HCT116 (cell line): ENCODE measurements around the gene FLOT1. TPM values are rescaled to one million over a fixed set of nuclear protein-coding genes. Genes with fewer than 3 reads are reported as not detected.
A peak's percentile ranks its signal among the peaks of the same experiment; 100 is the strongest.

ENCODE experiments used
- ATAC-seq: fragments of 200-7000 bp; cut with Tn5 transposase; 2 replicates; pipeline ENCODE4 v1.9.1; 2020; ENCODE audit warnings: mild to moderate bottlenecking, moderate library complexity
- BruUV-seq: library from RNA; stranded (reverse); fragments of 400-500 nt; replicated peaks from 2 replicates; lab custom pipeline; 2021; lab: Mats Ljungman, UMichigan
- CTCF ChIA-PET: fragments of 300-600 bp; sonication (Branson Sonifier 250); formaldehyde crosslinking; loops from one replicate; lab custom pipeline; 2021; ENCODE audit warnings: antibody characterized with exemption; lab: Charles Lee
- POLR2A ChIA-PET: fragments of 300-600, 350-600 bp; sonication (Branson Sonifier 250); formaldehyde crosslinking; loops from one replicate; lab custom pipeline; 2021; ENCODE audit warnings: antibody characterized with exemption; lab: Charles Lee
- RAD21 ChIA-PET, 2 experiments: fragments of 300-600 bp; sonication (Branson Sonifier 250); formaldehyde crosslinking; loops; one replicate each; lab custom pipeline; 2023; ENCODE audit warnings: low total read pairs in 2 of 2; ENCODE audit not compliant: uncharacterized antibody in 2 of 2, unreplicated experiment in 2 of 2, low non-redundant PET in 1 of 2; lab: Charles Lee
- DNase-seq: peaks from one replicate; pipeline ENCODE4 v3.0.0-alpha.2; 2010; ENCODE audit warnings: low read depth, low spot score
- H2AFZ ChIP-seq: fragments of 200-600 bp; shearing (Covaris generic), sonication (generic); 2 replicates; pipeline ENCODE4 v1.6.1; 2017; ENCODE audit warnings: low read depth, mixed run types, mixed read lengths, antibody characterized with exemption, low read length; ENCODE audit not compliant: poor library complexity, severe bottlenecking
- H3K27ac ChIP-seq: 2 replicates; pipeline ENCODE4 v1.5.1; 2012; ENCODE audit warnings: low read depth, low read length
- H3K27me3 ChIP-seq: fragments of 200-600 bp; sonication (generic); 2 replicates; pipeline ENCODE4 v1.6.1; 2016; ENCODE audit warnings: mixed run types, low read length, mixed read lengths; ENCODE audit not compliant: insufficient read depth
- H3K36me3 ChIP-seq, 2 experiments: fragments of 200-500 bp in 1 of 2; fragments of 200-600 bp in 1 of 2; sonication (Bioruptor generic) in 1 of 2; sonication (generic) in 1 of 2; 2 replicates each; pipeline versions ENCODE4 v1.5.1 to v1.6.1; 2014 to 2016; ENCODE audit warnings: low read length in 2 of 2, inconsistent platforms in 1 of 2, mixed read lengths in 1 of 2, mixed run types in 1 of 2; ENCODE audit not compliant: insufficient read depth in 2 of 2, control insufficient read depth in 1 of 2
- H3K4me1 ChIP-seq, 2 experiments: fragments of 200-600 bp in 1 of 2; sonication (generic) in 1 of 2; 2 replicates each; pipeline versions ENCODE4 v1.5.1 to v1.6.1; 2012 to 2017; ENCODE audit warnings: low read length in 2 of 2, inconsistent platforms in 1 of 2, mild to moderate bottlenecking in 1 of 2, mixed read lengths in 1 of 2, mixed run types in 1 of 2, moderate library complexity in 1 of 2; ENCODE audit not compliant: insufficient read depth in 2 of 2, control insufficient read depth in 1 of 2
- H3K4me2 ChIP-seq: fragments of 200-600 bp; sonication (generic); 2 replicates; pipeline ENCODE4 v1.6.1; 2017; ENCODE audit warnings: mixed run types, low read length, mixed read lengths
- H3K4me3 ChIP-seq, 2 experiments: fragments of 200-600 bp in 1 of 2; sonication (generic) in 1 of 2; replicated peaks in 1 of 2; 2 replicates each; pipeline ENCODE4 v1.5.1; 2011 to 2016; ENCODE audit warnings: low read length in 2 of 2, control low read depth in 1 of 2, low read depth in 1 of 2, mild to moderate bottlenecking in 1 of 2, mixed read lengths in 1 of 2, mixed run types in 1 of 2
- H3K79me2 ChIP-seq: fragments of 200-600 bp; sonication (generic); 2 replicates; pipeline ENCODE4 v1.6.1; 2017; ENCODE audit warnings: mild to moderate bottlenecking, mixed run types, low read length, moderate library complexity, mixed read lengths; ENCODE audit not compliant: insufficient read depth
- H3K9ac ChIP-seq: fragments of 200-600 bp; sonication (generic); 2 replicates; pipeline ENCODE4 v1.6.1; 2016; ENCODE audit warnings: low read length, mixed read lengths
- H3K9me2 ChIP-seq: fragments of 200-600 bp; sonication (generic), shearing (Covaris generic); 2 replicates; pipeline ENCODE4 v1.6.1; 2017; ENCODE audit warnings: mixed run types, mild to moderate bottlenecking, moderate library complexity; ENCODE audit not compliant: insufficient read depth
- H3K9me3 ChIP-seq, 2 experiments: fragments of 200-500 bp in 1 of 2; fragments of 200-600 bp in 1 of 2; sonication (Bioruptor generic) in 1 of 2; sonication (generic) in 1 of 2; 2 replicates each; pipeline ENCODE4 v1.6.1; 2014 to 2017; ENCODE audit warnings: low read length in 2 of 2, mixed read lengths in 2 of 2, inconsistent platforms in 1 of 2, low read depth in 1 of 2, mild to moderate bottlenecking in 1 of 2, mixed run types in 1 of 2, moderate library complexity in 1 of 2; ENCODE audit not compliant: control insufficient read depth in 1 of 2, insufficient read depth in 1 of 2
- H4K20me1 ChIP-seq: fragments of 200-600 bp; sonication (generic), shearing (Covaris generic); 2 replicates; pipeline ENCODE4 v1.6.1; 2017; ENCODE audit warnings: mixed run types, mild to moderate bottlenecking, moderate library complexity; ENCODE audit not compliant: insufficient read depth
- EGR1 ChIP-seq: IDR thresholded peaks from 2 replicates; pipeline ENCODE4 v1.6.1; 2012; ENCODE audit warnings: low read depth
- ELF1 ChIP-seq: IDR thresholded peaks from 2 replicates; pipeline ENCODE4 v1.6.1; 2012; ENCODE audit warnings: low read depth, borderline replicate concordance
- EZH2 ChIP-seq: fragments of 200-600 bp; sonication (generic); IDR thresholded peaks from 2 replicates; pipeline ENCODE4 v1.6.1; 2017; ENCODE audit warnings: antibody characterized with exemption, mixed run types
- EZH2phosphoT487 ChIP-seq: fragments of 200-600 bp; IDR thresholded peaks from 2 replicates; pipeline ENCODE4 v1.6.1; 2018; ENCODE audit warnings: antibody characterized with exemption, borderline replicate concordance
- JUND ChIP-seq: IDR thresholded peaks from 2 replicates; pipeline ENCODE4 v1.6.1; 2012
- POLR2A ChIP-seq: IDR thresholded peaks from 2 replicates; pipeline ENCODE4 v1.7.0; 2011; ENCODE audit warnings: borderline replicate concordance; ENCODE audit not compliant: insufficient read depth, insufficient read length; ENCODE audit errors: extremely low read depth
- POLR2AphosphoS5 ChIP-seq: IDR thresholded peaks from 2 replicates; pipeline ENCODE4 v1.6.1; 2011; ENCODE audit warnings: mild to moderate bottlenecking, low read depth, low read length, moderate library complexity
- SIN3A ChIP-seq: IDR thresholded peaks from 2 replicates; pipeline ENCODE4 v1.6.1; 2012; ENCODE audit warnings: low read depth
- SRF ChIP-seq: IDR thresholded peaks from 2 replicates; pipeline ENCODE4 v1.6.1; 2012; ENCODE audit warnings: low read depth
- ZFX ChIP-seq: fragments of 450-650 bp; IDR thresholded peaks from 2 replicates; pipeline ENCODE4 v1.6.1; 2017
- ZNF274 ChIP-seq: fragments of 200-500 bp; sonication (Bioruptor generic); IDR thresholded peaks from 2 replicates; pipeline ENCODE4 v1.6.1; 2014; ENCODE audit warnings: mild to moderate bottlenecking, low read depth, low read length, inconsistent platforms
- intact Hi-C: fragments of 100-400 bp; cut with micrococcal nuclease; formaldehyde crosslinking; loops from 2 replicates; pipeline ENCODE4 v1.10.0; 2022
- total RNA-seq: library from RNA; stranded (reverse); gene quantifications from one replicate; pipeline ENCODE4 v1.2.1, GENCODE V29; 2021; ENCODE audit not compliant: unreplicated experiment
- TF ChIP-seq, protein P1 (sequence below): IDR thresholded peaks from 2 replicates; pipeline ENCODE4 v1.6.1; 2012
- TF ChIP-seq, protein P2 (sequence below): IDR thresholded peaks from 2 replicates; pipeline ENCODE4 v1.6.1; 2012
- TF ChIP-seq, protein P3 (sequence below): IDR thresholded peaks from 2 replicates; pipeline ENCODE4 v1.6.1; 2011; ENCODE audit warnings: mild to moderate bottlenecking, low read length, moderate library complexity; ENCODE audit not compliant: insufficient replicate concordance; ENCODE audit errors: extremely low read depth
- TF ChIP-seq, protein P4 (sequence below): IDR thresholded peaks from 2 replicates; pipeline ENCODE4 v1.6.1; 2012; ENCODE audit warnings: low read depth

The FLOT1 gene
- total RNA-seq, 1 experiment from 2014 or later: 117 TPM

DNA sequence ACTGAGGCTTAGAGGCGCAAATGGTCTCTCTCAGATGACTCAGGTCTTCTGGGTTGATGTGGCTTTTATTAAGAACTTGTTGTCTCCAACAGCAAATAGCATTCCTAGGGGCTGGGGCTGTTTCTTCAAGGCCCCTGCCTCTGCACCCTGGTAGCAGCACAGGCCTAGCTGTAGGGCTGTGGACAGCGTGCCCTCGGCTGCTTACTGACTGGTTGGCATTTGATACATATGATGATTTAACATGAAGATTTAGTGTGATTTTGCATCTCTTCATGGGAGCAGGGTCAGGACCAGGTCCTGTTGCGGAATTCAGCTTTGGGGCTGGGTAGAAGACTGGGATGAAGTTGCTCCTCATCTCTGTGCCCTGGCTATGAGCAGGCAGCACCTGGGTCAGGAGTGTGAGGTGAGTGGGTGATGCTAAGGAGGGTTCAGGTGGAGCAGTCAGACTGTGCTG lies 26.2 kb upstream of the FLOT1 start:
- H2AFZ ChIP-seq: no peak overlapping the region
- no peaks in the 10 kb centered on the region for H3K9me2 ChIP-seq
- CTCF ChIA-PET: interaction anchor here (1.0 kb wide), 1 partner anchor 16 kb away, joined by 4 read pairs; no protein-coding TSS in a partner anchor
- peak overlapping the region; percentile 77 for H3K9ac ChIP-seq
- RAD21 ChIA-PET: interaction anchor here (0.8 to 1.5 kb wide), 4 partner anchors 16 to 46 kb away, joined by 3 to 6 read pairs (median 5); no protein-coding TSS in a partner anchor
- peak; percentile 27; the same call in 1 of the 2 replicates for TF ChIP-seq ZFX
- TF ChIP-seq JUND: no peak
- no peaks in the 10 kb centered on the region for H3K36me3 ChIP-seq
- peak; percentile 12 for ATAC-seq
- intact Hi-C loops: loop anchor here (1.0 kb wide), 4 partner anchors 13 to 46 kb away; partner anchors contain the start of gene IER3
- POLR2A ChIA-PET: interaction anchor here (1.0 to 12.4 kb wide), 12 partner anchors 10 to 153 kb away, joined by 4 to 195 read pairs (median 28); partner anchors contain the start of genes FLOT1, IER3 and MDC1
- TSS peak; percentile 88 for BruUV-seq
- H3K79me2 ChIP-seq: no peaks in the 10 kb centered on the region
- peak overlapping the region; percentile 86 for H3K4me2 ChIP-seq
- peak overlapping the region in 1 of 2 experiments; percentile 48; a peak in 2 of 4 replicates for H3K4me3 ChIP-seq
- no peak for DNase-seq
- no peaks in the 10 kb centered on the region for H3K27me3 ChIP-seq
- peaks cover 66 to 76% of the 10 kb centered on the region in 2 experiments for H3K4me1 ChIP-seq
- no peaks in the 10 kb centered on the region for H3K9me3 ChIP-seq
- H4K20me1 ChIP-seq: no peaks in the 10 kb centered on the region
- peak overlapping the region; percentile 76 for H3K27ac ChIP-seq

DNA sequence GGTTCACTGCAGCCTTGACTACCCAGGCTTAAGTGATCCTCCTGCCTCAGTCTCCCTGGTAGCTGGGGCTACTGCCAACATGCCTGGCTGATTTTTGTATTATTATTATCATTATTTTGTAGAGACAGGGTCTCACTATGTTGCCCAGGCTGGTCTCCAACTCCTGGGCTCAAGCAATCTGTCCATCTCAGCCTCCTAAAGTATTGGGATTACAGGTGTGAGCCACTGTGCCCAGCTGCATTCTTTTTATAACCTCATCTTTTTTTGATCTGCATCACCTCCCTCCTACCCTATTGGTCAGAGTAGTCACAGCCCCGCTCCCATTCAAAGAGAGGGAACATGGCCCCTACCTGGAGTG lies 25.4 kb upstream of the FLOT1 start:
- no peak for DNase-seq
- no peaks in the 10 kb centered on the region for H3K27me3 ChIP-seq
- no TSS peak for BruUV-seq
- peak overlapping the region; percentile 86 for H3K4me2 ChIP-seq
- no peak overlapping the region for H3K4me3 ChIP-seq
- H3K4me1 ChIP-seq: peaks cover 73 to 81% of the 10 kb centered on the region in 2 experiments
- ChIA-PET CTCF (no interaction called here), RAD21 (no interaction called here), POLR2A (interaction anchor here (1.0 to 12.4 kb wide), 9 partner anchors 9 to 51 kb away, joined by 4 to 195 read pairs (median 77); partner anchors contain the start of genes FLOT1, IER3 and MDC1)
- no peaks in the 10 kb centered on the region for H3K36me3 ChIP-seq
- no peaks in the 10 kb centered on the region for H3K9me2 ChIP-seq
- no peaks in the 10 kb centered on the region for H3K9me3 ChIP-seq
- ATAC-seq: no peak
- intact Hi-C loops: no loop called here
- H2AFZ ChIP-seq: no peak overlapping the region
- H3K79me2 ChIP-seq: no peaks in the 10 kb centered on the region
- H3K27ac ChIP-seq: peak overlapping the region; percentile 76
- no peaks in the 10 kb centered on the region for H4K20me1 ChIP-seq
- H3K9ac ChIP-seq: peak overlapping the region; percentile 77
- TF ChIP-seq EZH2: no peak
- TF ChIP-seq ZFX: no peak
- no peak for TF ChIP-seq POLR2A
- TF ChIP-seq, protein P1, sequence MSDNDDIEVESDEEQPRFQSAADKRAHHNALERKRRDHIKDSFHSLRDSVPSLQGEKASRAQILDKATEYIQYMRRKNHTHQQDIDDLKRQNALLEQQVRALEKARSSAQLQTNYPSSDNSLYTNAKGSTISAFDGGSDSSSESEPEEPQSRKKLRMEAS: no peak
- no peak for TF ChIP-seq ZNF274
- TF ChIP-seq, protein P2, sequence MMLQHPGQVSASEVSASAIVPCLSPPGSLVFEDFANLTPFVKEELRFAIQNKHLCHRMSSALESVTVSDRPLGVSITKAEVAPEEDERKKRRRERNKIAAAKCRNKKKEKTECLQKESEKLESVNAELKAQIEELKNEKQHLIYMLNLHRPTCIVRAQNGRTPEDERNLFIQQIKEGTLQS: no peak
- TF ChIP-seq ELF1: no peak
- TF ChIP-seq, protein P3, sequence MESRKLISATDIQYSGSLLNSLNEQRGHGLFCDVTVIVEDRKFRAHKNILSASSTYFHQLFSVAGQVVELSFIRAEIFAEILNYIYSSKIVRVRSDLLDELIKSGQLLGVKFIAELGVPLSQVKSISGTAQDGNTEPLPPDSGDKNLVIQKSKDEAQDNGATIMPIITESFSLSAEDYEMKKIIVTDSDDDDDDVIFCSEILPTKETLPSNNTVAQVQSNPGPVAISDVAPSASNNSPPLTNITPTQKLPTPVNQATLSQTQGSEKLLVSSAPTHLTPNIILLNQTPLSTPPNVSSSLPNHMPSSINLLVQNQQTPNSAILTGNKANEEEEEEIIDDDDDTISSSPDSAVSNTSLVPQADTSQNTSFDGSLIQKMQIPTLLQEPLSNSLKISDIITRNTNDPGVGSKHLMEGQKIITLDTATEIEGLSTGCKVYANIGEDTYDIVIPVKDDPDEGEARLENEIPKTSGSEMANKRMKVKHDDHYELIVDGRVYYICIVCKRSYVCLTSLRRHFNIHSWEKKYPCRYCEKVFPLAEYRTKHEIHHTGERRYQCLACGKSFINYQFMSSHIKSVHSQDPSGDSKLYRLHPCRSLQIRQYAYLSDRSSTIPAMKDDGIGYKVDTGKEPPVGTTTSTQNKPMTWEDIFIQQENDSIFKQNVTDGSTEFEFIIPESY: no peak
- no peak for TF ChIP-seq EGR1
- no peak for TF ChIP-seq SIN3A
- TF ChIP-seq SRF: no peak
- TF ChIP-seq EZH2phosphoT487: no peak
- TF ChIP-seq, protein P4, sequence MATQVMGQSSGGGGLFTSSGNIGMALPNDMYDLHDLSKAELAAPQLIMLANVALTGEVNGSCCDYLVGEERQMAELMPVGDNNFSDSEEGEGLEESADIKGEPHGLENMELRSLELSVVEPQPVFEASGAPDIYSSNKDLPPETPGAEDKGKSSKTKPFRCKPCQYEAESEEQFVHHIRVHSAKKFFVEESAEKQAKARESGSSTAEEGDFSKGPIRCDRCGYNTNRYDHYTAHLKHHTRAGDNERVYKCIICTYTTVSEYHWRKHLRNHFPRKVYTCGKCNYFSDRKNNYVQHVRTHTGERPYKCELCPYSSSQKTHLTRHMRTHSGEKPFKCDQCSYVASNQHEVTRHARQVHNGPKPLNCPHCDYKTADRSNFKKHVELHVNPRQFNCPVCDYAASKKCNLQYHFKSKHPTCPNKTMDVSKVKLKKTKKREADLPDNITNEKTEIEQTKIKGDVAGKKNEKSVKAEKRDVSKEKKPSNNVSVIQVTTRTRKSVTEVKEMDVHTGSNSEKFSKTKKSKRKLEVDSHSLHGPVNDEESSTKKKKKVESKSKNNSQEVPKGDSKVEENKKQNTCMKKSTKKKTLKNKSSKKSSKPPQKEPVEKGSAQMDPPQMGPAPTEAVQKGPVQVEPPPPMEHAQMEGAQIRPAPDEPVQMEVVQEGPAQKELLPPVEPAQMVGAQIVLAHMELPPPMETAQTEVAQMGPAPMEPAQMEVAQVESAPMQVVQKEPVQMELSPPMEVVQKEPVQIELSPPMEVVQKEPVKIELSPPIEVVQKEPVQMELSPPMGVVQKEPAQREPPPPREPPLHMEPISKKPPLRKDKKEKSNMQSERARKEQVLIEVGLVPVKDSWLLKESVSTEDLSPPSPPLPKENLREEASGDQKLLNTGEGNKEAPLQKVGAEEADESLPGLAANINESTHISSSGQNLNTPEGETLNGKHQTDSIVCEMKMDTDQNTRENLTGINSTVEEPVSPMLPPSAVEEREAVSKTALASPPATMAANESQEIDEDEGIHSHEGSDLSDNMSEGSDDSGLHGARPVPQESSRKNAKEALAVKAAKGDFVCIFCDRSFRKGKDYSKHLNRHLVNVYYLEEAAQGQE: no peak
- no peak for TF ChIP-seq POLR2AphosphoS5
